GM18507 (cell line): Measurements from ENCODE around the gene U2AF1.
"Not testable (repeated sequence)": the region's sequence is repeated elsewhere in the genome, so short reads cannot be mapped to it uniquely, and the experiment has no call there.

Experiments used
- DNase-seq: peaks from one replicate; pipeline ENCODE4 v3.0.0; 2011; ENCODE audit warnings: low read depth; ENCODE audit not compliant: insufficient read length; ENCODE audit errors: extremely low spot score
- FAIRE-seq: peaks from 2 replicates; lab custom pipeline; 2011; peaks lifted over from hg19 to GRCh38; lab: Jason Lieb, UNC

Gene U2AF1, protein sequence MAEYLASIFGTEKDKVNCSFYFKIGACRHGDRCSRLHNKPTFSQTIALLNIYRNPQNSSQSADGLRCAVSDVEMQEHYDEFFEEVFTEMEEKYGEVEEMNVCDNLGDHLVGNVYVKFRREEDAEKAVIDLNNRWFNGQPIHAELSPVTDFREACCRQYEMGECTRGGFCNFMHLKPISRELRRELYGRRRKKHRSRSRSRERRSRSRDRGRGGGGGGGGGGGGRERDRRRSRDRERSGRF

DNA sequence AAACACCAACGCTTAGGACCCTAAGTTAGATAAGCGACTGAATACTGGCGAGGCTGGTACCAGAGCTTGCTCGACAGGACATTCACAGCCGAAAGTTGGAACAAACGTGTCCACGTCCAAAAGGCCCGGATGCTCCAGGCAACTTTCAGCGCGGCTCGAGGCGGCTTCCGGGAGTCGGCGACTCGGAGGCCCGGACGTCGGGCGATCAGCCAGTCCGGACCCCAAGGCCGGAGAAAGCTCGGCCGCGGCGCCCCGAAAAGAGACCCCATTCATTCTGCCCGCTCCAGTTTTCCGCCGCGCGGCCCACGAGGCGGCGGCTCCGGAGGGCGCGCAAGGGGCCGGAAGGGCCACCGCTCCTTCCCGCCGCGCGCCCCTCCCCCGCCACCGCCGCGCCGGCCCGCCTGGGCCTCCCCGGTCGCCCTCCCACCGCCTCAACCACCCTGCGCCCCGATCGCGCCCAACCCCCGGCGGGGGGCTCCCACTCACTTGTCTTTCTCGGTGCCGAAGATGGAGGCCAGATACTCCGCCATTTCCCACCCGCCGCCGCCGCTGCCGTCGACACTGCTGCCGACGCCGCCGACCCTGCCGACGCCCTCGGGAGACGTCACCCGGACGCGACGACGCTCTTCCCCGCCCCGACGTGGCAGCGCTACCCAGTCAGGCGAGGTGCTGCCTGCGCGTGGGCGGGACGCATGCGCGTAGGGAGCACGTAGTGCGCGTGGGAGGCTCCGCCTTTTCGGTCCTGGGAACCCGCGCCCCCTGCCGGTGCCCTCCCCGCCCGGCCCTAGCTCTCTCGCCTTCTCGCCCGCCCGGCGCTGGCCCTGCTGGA is at the start of gene U2AF1:
Gene U2AF1, minus strand, starts transcription at position 606 of the 829 bp plus-strand sequence. Its CDS starts 76 bp downstream, at position 530.
- FAIRE-seq: peak; percentile 91
- DNase-seq: not testable (repeated sequence)

DNA sequence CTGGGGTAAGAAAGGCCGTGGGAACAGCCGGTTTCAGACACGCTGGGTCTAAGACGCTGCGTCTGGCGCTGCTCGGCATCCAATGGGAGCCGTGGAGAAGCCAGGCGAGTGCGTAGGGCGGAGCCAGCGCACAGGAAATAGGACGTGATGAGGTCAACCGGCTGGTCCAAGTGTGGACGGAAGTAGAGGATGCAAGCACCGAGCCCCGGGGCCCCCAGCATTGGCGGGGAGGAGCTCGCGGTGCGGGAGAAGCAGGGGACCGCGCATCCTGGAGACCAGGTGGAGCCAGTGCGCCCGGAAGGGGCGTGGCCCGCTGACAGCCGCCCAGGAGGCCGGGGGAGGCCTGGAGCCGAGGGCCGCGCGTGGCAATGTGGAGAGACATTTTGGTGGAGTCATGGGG is 46.2 kb upstream of the U2AF1 start:
- FAIRE-seq, DNase-seq: not testable (repeated sequence)

DNA sequence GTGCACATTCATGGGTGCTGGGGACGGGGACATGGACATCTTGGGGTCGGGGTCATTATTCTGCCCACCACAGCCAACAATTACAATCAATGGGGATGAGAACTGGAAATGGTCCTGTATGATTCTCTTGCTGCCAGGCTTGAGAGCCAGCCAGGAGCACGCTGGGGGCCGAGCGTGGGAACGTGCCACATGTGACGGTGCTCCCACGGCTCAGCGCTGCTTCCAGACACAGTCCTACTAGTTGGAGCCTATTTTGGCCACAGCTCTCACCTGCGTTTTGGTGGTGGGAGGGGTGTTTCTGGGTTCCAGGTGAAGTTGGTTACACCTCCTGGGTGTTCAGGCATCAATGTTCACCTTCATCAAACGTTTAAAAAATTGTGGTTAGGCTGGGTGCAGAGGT is 42.0 kb upstream of the U2AF1 start:
- DNase-seq, FAIRE-seq: not testable (repeated sequence)

DNA sequence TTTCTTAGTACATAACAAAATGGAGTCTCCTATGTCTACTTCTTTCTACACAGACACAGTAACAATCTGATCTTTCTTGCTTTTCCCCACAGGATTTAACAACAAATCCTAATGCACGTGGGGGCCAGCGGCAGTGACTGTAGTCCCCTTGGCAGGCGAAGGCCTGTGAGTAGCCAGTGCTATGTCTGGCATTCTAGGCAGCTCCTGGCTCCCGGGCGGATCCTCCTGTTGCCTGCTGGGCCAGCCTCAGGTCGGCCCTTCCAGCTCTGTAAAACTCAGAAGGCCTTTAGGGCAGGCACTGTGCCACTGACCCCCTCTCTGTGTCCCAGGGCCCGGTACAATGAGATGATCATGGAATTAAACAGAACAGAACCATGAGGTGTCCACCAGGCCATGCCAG is 40.6 kb upstream of the U2AF1 start:
- FAIRE-seq: not testable (repeated sequence)

DNA sequence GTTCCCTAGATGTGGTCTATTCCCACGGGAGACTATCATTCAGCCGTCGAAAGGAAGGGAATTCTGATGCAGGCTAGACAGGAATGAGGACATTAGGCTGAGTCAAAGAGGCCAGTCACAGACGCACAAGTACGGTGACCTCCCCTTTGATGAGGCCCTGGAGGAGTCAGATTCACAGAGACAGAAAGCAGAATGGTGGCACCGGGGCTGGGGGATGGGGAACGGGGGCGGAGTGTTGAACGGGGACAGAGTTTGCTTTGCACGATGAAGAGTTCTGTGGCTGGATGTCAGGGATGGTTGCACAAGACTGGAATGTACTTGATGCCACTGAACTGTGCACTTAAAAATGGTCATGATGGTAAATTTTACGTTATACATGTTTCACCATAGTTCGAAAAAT is 39.3 kb upstream of the U2AF1 start:
- FAIRE-seq: not testable (repeated sequence)

More for the DNA sequence above, 40.6 kb upstream of the U2AF1 start:
- DNase-seq: not testable (repeated sequence)

DNA sequence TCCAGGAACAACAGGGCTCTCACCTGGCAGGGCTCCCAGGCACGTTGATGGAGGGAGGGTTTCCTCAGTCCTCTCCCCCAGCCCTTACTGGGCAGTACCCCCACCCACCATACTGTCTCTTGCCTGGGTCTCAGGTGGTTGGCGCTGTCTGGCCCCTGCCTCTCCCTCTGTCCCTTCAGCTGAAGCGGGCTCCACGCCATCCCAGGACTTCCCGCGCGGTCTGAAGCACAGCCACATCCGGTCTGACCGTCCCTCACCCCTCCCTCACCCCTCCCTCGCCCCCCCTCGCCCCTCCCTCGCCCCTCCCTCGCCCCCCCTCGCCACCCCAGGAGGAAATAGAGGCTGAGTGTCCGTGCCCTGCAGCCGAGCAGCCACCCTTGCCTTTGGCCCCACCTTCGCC is 34.0 kb upstream of the U2AF1 start:
- not testable (repeated sequence) for FAIRE-seq, DNase-seq

More for the DNA sequence above, 39.3 kb upstream of the U2AF1 start:
- DNase-seq: not testable (repeated sequence)

DNA sequence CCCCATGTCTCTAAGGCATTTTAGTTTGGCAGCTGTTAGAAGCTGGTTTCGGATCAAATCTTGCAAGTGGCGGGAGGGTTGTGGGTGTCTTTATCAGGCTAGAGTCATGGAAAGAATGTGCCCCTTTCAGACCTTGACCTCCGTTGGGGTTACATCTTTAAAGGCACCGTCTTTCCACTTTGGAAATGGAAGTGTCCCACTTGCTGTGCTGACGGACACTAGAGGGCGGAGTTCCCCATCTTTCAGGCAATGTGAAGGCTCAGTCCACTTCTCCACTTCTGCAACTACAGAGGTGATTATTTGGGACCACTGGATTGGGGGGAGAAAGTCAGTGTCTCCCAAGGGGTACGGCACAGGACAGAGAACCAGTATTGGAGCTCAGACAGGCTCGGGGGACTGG is 31.6 kb upstream of the U2AF1 start:
- FAIRE-seq: peak; percentile 90
- not testable (repeated sequence) for DNase-seq

DNA sequence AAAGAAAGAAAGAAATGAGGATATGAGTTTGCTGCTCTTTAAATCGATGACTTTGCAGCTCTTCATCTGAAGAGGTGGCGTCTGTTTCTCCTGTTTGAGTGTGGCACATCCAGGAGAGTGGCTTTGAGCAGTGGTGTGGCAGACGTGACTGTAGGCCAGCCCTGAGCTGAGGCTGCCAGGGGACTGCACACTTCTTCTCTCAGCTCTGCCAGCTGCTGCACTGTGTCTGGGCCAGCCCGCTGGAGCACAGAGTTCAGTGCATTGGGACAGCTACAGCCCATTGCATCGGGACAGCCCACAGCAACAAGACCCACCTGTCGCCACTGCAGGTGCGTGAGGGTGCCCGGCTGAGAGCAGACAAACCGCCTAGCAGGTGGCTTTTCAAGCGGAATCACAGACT is 27.1 kb upstream of the U2AF1 start:
- not testable (repeated sequence) for FAIRE-seq, DNase-seq

DNA sequence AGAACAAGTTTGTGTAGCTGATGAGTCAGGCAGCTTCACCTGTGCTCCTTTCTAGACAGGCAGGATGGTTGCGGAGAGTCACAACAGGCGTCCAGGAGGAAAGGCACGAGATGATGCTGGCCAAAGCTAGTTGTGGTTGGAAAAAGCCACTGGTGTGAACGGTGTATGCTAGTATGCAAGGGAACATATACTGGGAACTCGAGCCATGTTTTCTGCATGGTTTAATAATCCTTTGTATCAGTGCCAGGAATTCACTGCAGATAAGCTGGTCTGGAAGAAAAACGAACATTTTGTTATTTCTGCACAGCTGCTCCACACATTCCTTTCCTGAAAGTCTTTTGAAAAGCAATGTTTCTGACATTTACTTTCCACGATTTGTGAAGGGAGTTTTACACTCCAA is 22.7 kb upstream of the U2AF1 start:
- not testable (repeated sequence) for DNase-seq, FAIRE-seq

DNA sequence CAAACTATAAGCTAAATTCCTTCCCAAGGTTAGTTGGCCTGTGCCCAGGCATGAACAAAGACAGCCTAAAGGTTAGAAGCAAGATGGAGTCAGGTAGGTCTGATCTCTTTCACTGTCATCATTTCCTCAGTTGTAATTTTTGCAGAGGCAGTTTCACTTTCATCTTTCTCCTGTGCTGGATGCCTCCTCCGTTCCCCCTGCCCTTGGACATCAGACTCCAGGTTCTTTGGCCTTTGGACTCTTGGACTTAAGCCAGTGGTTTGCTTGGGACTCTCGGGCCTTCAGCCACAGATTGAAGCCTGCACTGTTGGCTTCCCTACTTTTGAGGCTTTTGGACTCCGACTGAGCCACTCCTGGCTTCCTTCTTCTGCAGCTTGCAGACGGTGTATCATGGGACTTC is 8.6 kb upstream of the U2AF1 start:
- not testable (repeated sequence) for FAIRE-seq, DNase-seq

DNA sequence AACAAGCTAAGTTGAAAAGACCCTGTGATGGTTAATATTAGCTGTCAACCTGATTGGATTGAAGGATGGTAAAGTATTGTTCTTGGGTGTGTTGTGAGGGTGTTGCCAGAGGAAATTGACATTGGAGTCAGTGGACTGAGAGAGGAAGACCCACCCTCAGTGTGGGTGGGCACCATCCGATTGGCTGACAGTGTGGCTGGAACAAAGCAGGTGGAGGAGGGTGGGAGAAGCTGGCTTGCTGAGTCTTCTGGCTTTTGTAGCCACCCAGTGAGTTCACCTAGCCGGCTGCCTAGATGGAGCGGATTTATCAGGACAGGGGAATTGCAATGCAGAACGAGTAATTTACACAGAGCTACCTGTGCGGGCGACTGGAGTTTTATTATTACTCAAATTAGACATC is 7.1 kb upstream of the U2AF1 start:
- DNase-seq, FAIRE-seq: not testable (repeated sequence)

DNA sequence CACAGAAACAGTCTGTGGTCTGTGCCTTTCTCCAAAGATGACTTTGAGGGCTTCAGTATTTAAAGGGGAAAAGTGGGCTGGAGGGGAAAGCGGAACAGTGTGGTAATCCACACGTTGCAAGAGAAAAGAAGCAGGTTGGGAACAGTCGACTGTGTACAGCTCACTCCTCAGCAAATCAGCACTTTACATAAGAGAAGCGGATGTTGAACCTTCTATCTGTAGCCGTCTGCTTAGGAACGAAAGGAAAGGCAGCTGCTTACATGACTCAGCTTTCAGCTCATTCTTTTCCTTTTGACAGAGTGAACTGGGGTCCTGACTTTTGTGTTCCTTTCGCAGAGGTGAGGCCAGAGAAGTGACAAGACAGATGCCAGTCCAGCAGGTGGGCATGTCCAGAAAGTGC is 1.6 kb upstream of the U2AF1 start:
- not testable (repeated sequence) for DNase-seq
- peak; percentile 85 for FAIRE-seq

DNA sequence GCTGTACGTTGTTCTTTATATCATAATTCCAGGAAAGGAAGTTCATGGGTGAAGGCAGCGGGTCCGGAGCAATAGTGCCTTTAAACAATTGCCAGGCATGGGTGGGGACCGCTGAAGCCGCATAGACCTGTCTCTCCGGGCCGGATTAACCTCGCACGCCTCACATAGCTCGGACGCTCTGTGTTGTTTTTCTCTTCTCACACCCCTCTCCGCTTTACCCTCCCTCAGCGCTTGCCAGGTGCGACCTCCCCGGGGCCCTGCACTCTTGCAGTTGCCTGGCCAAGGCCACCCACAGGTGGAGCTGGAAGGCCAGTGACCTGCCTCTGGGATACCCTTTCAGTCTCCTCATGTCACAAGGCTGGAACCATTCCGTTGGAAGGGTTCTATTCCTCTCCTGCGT is 807 bp upstream of the U2AF1 start:
- not testable (repeated sequence) for DNase-seq, FAIRE-seq

DNA sequence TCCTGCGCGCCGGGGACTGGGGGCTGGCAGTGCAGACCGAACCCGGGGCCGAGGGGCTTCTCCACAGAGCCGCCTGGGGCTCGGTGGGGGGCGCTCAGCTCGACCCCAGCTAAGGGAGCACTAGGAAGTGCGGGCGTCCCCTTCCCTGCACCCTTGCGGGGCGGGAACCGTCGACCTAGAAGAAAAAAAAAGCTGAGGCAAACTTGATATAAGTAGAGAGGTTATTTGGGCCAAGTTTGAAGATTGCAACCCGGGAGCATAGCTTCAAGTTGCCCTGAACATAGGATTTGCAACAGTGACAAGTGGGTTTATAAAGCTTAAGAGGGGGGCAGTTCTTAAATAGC is 396 bp upstream of the U2AF1 start:
- not testable (repeated sequence) for FAIRE-seq, DNase-seq

DNA sequence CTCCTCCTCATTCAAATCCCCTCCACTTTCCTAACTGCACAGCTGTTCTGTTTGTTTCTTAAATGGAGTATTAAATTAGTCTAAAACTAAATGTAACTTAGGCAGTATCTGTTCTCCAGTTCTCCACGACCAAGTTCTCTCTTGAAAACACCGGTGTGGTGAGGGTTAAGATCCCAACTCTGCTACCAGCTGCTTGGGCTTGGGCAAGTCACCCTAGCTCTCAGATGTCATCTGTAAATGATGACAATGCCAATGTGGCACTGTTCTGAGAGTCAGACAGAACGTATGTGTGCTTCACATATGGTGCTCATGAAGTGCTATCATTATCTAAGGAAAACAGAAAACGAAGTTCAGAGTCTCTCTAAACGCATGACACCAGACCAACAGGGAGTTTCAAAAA is 2.7 kb downstream of the U2AF1 start:
- not testable (repeated sequence) for DNase-seq, FAIRE-seq

DNA sequence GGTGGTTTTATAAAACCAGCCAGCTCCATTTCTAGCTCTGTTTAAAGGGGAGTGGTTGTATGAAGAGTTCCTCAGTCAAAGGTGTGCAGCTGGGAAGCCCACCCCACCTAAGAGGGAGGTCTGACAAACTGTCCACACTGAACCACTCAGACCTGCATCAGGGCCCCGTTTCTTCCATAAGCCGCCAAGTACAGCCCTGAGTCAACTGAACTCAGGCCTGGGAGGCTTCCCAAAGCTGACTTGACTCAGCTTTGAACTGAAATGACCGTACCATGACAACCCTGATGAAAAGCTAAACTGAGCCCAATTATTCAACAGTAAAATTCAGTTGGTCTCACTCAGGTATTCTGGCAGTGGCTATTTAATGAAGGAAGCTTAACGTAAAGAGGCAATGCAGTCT is 5.1 kb downstream of the U2AF1 start:
- not testable (repeated sequence) for FAIRE-seq, DNase-seq

DNA sequence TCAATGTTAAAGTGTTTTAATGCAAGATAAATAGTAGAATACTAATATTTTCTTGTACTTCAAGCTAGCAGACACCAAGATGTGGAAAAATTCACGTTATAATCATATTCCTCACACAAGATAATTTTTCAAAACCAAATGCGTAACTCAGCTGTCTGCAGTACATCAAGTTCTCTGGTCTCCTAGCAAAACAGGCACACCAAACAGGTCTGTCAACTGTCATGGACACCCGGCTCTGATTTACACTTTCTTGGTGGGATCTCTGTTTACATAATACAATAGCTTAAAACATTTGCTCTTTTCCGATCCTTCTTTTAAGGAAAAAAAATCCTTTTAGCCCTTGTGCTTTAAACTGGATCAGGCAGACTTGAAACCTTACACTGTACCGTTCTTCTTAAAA is 5.7 kb downstream of the U2AF1 start:
- FAIRE-seq, DNase-seq: not testable (repeated sequence)

DNA sequence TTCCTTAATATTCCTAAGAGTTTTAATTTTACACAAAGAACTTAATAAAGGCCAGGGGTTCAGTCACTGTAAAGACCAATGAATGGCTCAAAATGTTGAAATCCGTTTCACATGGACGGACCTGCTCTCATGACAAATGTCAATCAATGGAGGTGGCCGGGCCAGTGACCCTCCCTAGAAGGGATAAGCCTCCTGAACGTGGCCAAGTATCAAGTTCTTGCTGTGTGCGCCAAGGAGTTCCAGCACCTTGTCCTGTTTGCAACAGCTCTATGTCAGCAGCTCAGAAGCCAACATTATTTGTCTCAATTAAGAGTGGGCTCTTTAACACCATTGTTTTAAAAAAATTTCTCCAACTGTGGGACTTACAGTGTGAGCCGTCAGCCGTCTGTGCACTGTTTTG is 6.4 kb downstream of the U2AF1 start:
- FAIRE-seq, DNase-seq: not testable (repeated sequence)

DNA sequence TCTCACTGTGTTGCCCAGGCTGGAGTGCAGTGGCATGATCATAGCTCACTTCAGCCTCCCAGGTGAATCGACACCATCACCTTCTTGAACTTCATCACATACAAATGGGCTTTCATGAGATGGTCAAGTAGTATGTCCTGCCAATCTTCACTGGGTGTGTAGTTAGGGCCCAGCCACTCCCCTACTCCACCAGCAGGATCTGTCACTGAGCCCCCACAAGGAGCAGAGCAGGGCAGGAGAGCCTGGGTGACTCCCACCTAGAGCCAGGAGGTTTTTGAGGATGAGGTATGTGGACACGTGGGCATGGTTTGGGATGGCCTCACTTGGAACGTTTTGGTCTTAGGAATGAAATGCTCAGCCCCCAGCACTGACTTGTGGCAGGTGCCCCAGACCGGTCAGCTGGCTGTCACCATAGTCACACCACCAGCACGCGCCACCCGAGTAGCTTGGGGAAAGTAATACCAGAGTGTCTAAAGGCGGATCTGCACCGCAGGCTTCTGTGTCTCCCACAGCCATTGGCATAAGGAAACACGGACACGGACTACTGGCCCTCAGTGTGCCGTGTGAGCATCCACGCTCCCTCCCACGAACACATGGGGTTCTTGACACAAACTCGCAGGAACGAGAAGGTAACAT is 15.3 kb downstream of the U2AF1 start:
- not testable (repeated sequence) for FAIRE-seq, DNase-seq

DNA sequence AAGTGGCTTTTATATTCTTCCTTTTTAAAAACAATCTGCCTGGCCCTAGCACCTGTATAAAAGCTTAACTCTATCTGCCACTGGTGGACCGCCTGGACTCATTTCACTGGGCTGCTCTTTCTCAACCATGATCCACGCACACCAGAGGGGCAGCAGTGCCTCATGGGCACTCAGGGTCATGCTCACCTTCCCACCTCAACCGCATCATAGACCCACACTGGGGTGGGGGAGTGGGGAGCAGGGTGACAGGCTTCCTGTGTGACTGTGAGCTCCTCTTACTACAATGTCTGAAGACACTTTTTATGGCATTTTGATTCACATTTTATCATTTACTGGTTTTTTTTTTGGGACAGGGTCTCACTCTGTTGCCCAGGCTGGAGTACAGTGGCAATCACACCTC is 16.4 kb downstream of the U2AF1 start:
- not testable (repeated sequence) for FAIRE-seq, DNase-seq
